Cerebellar nuclear complex (tissue), 1 donor: ENCODE measurements around the gene IBA57.
"Not testable (repeated sequence)": the region's sequence is repeated elsewhere in the genome, so short reads cannot be mapped to it uniquely, and the experiment has no call there.

Experiments used
- DNase-seq, 2 experiments: peaks; one replicate each; lab custom pipeline; 2025; lab: John Stamatoyannopoulos, UW

Gene IBA57

DNA sequence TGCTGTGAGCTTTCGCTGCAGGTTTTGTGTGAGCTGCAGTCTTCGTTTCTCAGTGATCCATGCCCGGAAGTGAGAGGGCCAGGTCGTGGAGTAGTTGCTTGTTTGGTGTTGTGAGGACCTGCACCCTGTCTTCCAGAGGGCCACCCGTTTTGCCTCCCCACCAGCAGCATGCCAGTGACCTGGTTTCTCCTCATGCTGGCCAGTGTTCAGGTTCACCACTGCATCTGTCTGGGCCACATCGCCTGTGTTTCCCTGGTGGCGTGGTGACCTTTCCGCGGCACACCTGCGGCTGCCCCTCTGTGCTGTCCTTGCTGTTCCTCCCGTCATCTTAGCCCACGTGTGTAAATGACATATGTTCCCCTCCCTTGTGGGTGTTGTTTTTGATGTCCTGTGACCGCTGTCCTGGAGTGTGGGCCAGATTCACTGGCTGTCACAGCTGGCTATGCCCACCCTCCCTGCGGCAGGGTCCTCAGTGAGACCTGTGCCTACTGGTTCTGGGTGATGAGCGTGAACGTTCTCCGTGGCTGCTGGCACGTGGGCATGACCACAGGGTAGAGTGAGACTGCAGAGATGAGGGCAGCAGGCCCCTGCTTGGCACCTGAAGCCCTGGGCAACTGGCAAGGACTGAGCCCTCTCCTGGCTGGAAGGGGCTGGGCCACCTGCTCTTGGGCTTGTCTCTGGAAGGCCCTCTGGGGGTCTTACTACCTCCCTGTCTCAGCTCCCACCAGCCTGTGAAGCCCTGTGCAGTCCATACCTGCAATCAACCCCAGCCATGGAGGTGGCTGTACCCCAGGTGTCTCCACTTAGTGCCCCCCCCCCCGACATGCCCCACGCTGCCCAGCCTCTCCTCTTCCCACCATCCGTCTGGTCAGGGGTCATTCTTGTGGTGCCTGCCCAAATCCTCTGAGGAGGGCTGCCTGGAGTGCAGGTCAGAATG lies 7.3 kb downstream of the IBA57 start:
- DNase-seq: no peak

DNA sequence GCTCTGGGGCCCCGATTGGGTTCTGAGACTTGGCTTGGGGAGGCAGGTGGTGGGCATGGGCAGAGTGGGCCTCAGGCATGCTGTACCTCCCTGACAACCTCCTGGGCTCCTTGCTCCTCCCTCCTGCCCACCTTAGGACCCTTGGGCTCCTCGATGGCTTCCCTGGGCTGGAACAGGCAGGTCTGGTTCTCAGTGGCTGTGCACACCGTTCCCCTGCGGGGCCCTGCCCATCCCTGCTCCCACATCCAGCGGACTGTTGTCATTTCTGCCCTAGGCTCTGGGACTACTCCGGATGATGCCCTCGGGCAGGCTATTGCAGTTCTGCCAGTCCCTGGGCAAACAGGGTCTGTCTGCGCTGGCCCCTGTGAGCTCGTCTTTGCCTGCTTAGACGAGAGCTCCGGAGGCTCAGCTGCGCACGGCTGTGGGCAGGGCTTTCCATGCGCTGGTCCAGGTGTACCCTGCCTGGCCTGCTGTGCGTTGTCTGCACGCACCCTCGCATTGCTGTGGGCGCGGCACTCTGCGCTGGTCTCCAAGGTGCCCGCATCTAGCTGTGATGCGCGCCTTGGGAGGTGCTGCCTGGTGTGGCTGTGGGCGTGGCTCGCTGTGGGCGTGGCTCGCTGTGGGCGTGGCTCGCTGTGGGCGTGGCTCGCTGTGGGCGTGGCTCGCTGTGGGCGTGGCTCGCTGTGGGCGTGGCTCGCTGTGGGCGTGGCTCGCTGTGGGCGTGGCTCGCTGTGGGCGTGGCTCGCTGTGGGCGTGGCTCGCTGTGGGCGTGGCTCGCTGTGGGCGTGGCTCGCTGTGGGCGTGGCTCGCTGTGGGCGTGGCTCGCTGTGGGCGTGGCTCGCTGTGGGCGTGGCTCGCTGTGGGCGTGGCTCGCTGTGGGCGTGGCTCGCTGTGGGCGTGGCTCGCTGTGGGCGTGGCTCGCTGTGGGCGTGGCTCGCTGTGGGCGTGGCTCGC lies 8.2 kb downstream of the IBA57 start:
- DNase-seq: not testable (repeated sequence)

- no peak for DNase-seq
Observed at GRCh38 chr1:228174482-228175315, 9.1 kb downstream of the IBA57 start.

DNA sequence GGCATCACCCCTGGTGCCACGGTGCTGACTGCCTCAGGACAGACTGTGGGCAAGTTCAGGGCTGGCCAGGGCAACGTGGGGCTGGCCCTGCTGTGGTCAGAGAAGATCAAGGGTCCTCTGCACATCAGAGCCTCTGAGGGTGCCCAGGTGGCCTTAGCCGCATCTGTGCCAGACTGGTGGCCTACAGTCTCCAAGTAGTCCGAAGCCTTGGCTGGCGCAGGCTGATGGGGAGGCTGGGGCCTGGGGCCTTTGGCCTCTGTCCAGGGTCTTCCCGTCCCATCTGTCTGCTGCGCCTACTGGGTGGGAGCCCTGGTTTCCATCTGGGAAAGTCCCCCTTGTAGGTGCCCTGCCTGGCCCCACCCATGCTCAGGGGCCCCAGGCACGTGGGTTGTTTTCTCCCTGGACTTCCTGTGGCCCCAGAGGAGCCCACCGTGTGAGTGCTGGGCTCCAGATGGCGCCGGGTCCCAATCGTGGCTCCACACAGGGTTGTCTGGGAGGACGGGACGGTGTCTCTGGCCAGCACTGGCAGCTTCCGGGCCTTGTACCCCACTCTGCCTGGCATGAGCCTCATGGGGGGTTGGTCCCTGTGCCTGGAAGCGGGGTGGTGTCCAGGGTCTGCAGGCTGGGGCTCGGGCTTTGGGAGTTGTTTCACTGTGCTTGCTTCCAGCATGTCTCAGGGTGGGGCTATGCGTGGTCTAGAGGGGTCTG lies 9.9 kb downstream of the IBA57 start:
- DNase-seq: no peak

- no peak for DNase-seq
Observed at GRCh38 chr1:228176024-228176395, 10.4 kb downstream of the IBA57 start.

DNA sequence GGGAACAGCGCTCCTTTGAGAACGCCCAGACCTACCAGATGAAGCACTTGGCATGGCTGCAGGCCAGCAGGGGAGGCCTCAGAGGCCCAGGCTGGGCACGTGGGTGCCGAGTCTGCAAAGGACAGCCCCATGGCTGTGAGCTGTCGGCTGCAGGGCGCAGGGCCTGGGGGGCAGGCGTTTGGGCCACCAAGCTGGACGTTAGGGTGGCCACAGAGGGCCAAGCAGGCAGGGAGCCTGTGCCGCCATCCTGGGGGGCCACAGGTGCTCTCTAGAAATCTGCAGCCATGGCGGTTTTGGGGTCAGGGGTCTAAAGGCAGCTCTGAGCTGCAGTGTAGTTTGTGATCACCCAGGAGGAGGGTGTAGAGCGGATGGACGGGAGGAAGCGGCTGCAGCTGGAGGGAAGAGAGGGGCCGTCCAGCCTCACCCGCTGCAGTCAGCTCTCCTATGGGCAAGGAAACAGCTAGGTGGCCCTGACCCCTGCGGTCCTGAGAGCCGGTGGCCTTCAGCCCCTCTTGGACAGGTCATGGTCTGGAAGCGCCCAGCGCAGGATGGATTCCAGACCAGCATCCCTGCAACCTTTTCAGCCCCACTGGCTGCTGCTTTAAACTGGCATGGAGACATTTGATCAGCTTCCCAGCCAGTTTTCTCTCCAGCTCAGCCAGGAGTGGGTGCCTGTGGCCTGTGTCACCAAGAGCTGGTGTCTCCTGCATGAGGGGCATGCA lies 11.0 kb downstream of the IBA57 start:
- no peak for DNase-seq

- DNase-seq: no peak
Observed at GRCh38 chr1:228177183-228177475, 11.5 kb downstream of the IBA57 start.

DNA sequence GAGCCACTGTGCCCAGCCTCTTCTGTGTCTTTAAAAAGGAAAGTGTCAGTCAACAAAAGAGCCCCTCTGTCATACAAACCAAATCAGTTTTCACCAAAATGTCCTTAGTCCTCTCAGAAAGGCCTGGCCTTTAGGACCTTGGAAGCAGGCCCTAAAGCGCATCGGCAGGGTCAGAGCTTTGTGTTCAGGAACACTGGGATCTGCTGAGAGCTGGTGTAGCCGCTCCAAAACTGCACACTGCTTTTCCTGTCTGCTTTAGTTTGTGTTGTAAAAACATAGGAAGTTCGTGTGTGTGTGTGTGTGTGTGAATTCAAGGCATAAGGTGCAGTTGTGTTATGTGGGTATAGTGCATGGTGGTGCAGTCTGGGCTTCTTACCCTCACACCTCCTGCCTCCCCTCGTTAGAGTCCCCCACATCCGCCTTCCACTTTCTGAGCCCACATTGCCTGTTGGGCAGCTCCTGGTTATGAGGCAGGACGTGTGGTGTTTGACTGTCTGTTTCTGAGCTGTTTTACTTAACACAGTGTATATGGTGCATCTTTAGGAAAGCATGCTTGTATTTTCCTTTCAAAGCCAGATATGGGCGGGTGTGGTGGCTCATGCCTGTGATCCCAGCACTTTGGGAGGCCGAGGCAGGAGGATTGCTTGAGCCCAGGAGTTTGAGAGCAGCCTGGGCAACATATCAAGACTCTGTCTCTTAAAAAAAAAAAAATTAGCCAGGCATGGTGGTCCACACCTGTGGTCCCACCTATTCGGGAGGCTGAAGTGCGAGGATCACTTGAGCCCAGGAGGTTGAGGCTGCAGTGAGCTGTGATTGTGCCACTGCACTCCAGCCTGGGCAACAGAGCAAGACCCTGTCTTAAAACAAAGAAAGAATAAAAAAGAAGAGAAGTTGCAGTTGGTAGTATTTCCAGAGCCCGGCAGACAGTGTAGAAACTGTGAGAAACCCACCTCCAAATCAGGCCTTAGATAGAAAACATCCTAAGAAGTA lies 12.4 kb downstream of the IBA57 start:
- DNase-seq: no peak

GRCh38 chr1:228178737-228179684 lies 13.4 kb downstream of the IBA57 start:
- no peak for DNase-seq

DNA sequence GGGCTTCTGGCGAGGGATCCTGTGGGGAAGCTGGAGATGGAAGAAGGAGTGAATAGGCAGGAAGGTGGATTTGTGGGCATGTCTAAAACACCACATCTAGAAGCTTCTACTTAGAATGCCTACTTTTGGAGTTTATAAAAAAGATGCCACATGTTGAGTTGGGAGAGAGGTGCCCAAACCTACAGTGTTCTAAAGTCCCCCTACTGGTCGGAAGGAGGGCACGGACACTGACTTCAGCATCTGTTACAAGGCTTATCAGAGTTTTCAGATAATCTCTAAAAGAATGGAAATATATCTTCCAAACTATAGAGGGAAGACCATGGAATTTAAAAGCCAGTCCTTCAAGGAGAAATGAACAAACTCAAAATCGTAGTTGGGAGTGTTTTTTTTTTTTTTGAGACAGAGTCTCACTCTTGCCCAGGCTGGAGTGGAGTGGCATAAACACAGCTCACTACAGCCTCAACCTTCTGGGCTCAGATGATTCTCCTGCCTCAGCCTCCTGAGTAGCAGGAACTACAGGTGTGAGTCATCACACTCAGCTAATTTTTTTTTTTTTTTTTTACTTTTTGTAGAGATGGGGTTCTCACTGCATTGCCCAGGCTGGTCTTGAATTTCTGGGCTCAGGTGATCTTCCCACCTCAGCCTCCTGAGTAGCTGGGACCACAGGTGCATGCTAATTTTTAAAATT lies 14.8 kb downstream of the IBA57 start:
- no peak for DNase-seq

DNA sequence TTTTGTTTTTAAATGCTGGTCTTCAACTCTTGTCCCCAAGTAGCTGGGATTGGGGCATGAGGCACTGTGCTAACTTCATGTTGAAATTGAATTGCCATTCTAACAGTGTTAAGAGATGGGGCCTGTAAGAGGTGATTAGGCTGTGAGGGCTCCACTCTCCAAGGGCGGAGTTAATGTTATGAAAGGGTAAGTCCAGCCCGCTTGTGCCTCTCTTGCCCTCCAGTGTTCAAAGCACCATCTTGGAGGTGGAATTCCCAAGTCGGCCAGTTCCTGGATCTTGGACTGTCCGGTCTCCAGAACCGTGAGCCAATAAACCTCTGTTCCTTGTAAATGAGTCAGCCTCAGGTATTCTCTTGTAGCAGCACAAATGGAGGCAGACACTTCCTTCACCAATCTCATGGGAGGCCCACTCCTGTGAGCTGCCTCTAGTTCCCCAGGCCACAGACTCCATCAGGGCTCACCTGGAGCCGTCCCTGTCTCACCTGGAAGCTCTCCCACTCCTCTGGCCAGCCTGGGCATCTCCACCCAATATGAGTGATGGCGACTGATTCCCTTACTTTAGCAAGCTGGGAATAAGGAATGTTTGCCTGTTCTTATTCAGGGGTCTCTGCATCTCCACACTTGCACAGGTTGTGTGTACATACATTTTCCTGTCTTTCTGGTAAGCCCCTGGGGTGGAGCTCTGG lies 15.5 kb downstream of the IBA57 start:
- DNase-seq: no peak

GRCh38 chr1:228181645-228182034 lies 16.0 kb downstream of the IBA57 start:
- no peak for DNase-seq

GRCh38 chr1:228182296-228183030 lies 16.9 kb downstream of the IBA57 start:
- no peak for DNase-seq

DNA sequence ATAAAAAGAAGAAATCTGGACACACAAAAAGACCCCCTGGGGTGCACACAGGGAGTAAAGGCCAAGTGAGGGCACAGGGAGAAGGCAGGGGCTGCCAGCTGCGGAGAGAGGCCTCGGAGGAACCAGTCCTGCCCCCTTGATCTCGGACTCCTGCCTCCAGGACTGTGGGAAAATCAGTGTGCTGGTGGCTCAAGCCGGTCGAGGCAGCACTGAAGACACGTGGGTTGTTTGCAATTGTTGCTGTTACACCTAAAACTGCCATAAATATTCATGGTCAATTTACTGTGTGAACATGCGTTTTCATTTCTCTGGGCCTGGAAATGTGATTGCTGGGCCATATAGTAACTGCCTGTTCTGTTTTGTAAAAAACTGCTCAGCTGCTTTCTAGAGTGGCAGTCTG lies 18.5 kb downstream of the IBA57 start:
- no peak for DNase-seq

GRCh38 chr1:228185641-228185965 lies 20.0 kb downstream of the IBA57 start:
- no peak for DNase-seq

DNA sequence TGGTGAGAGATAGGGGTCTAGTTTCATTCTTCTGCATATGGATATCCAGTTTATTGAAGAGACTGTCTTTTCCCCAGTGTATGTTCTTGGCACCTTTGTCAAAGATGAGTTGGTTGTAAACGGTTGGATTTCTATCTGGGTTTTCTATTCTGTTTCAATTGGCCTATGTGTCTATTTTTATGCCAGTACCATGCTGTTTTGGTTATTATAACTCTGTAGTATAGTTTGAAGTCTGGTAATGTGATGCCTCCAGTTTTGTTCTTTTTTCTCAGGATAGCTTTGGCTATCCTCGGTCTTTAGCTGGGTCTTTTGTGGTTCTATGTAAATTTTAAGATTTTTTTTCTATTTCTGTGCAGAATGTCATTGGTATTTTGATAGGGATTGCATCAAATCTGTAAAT lies 22.6 kb downstream of the IBA57 start:
- DNase-seq: not testable (repeated sequence)

DNA sequence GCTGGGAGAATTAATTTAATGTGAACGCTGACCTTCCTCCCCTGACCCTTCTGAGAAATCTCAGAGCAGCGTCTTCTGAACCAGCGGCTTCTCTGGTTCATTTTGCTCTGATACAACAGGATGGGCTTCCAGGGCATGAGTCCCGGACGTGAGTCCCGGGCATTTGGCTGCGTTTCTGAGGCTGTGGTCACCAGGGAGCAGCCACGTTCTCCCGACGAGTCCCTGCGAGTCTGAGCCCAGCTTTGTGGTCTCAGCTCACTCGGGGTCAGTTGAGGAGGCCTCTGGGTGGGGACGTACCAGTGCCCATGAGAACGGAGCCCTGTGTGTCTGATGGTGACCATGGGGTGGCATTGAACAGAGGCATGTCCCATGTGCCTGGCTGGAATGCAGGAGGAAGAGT lies 24.6 kb downstream of the IBA57 start:
- DNase-seq: no peak
